ENCODE results near the gene GLRX5. TPM values are rescaled to one million over a fixed set of nuclear protein-coding genes. Genes with fewer than 3 reads are reported as not detected.

Gene GLRX5
- total and polyA plus RNA-seq, 2 donors from 2014 or later = 46.7 to 124 TPM

GRCh38 chr14:95520346-95520745 is 14.5 kb upstream of the GLRX5 start:
- peak overlapping the region in 1 of 2 donors; percentile 51 for H3K27ac ChIP-seq (ENCODE audit: low read depth in 2 of 2, low read length in 2 of 2)
- intact Hi-C loops (cut with DNase I) = no loop called here
- FAIRE-seq = no peak

GRCh38 chr14:95521001-95521400 is 13.8 kb upstream of the GLRX5 start:
- H3K9me3 ChIP-seq (ENCODE audit: control insufficient read depth in 2 of 3, insufficient read depth in 1 of 3, low read length in 3 of 3) = no peaks in the 10 kb centered on the region
- peaks cover 3% of the 10 kb centered on the region for H3K27me3 ChIP-seq (ENCODE audit: control insufficient read depth, insufficient read depth, low read length)
- no peak overlapping the region for H3K27ac ChIP-seq (ENCODE audit: low read depth in 2 of 2, low read length in 2 of 2)
- no peak overlapping the region for H3K9ac ChIP-seq (ENCODE audit: low read length in 3 of 3)
- no peak for TF ChIP-seq CTCF (IDR thresholded peaks at IDR 0.05; ENCODE audit: borderline replicate concordance, extremely low read depth, insufficient read depth)
- no peaks in the 10 kb centered on the region for H3K36me3 ChIP-seq (ENCODE audit: control insufficient read depth in 2 of 3, insufficient read depth in 3 of 3, low read length in 3 of 3)
- H3K4me3 ChIP-seq (ENCODE audit: low read length in 3 of 3) = no peak overlapping the region
- intact Hi-C loops (cut with DNase I) = no loop called here
- FAIRE-seq (no peak), DNase-seq (peak in 1 of 5 donors; percentile 24)
- H3K4me1 ChIP-seq (ENCODE audit: control insufficient read depth in 2 of 3, insufficient read depth in 2 of 3, low read depth in 1 of 3, low read length in 3 of 3) = peaks cover 0 to 16% (median 13%) of the 10 kb centered on the region in 3 donors

More at GRCh38 chr14:95520346-95520745, 14.5 kb upstream of the GLRX5 start:
- peak in 1 of 5 donors; percentile 14 for DNase-seq
- Histone ChIP-seq H3K9me3 (ENCODE audit: control insufficient read depth in 2 of 3, insufficient read depth in 1 of 3, low read length in 3 of 3) (no peaks in the 10 kb centered on the region), H3K4me1 (ENCODE audit: control insufficient read depth in 2 of 3, insufficient read depth in 2 of 3, low read depth in 1 of 3, low read length in 3 of 3) (peaks cover 0 to 20% (median 10%) of the 10 kb centered on the region in 3 donors), H3K36me3 (ENCODE audit: control insufficient read depth in 2 of 3, insufficient read depth in 3 of 3, low read length in 3 of 3) (no peaks in the 10 kb centered on the region), H3K4me3 (ENCODE audit: low read length in 3 of 3) (no peak overlapping the region), H3K9ac (ENCODE audit: low read length in 3 of 3) (no peak overlapping the region), H3K27me3 (ENCODE audit: control insufficient read depth, insufficient read depth, low read length) (peaks cover 3% of the 10 kb centered on the region)
- TF ChIP-seq CTCF (IDR thresholded peaks at IDR 0.05; ENCODE audit: borderline replicate concordance, extremely low read depth, insufficient read depth) = no peak

- Histone ChIP-seq H3K4me3 (ENCODE audit: low read length in 3 of 3) (no peak overlapping the region), H3K9ac (ENCODE audit: low read length in 3 of 3) (no peak overlapping the region), H3K9me3 (ENCODE audit: control insufficient read depth in 2 of 3, insufficient read depth in 1 of 3, low read length in 3 of 3) (no peaks in the 10 kb centered on the region), H3K27me3 (ENCODE audit: control insufficient read depth, insufficient read depth, low read length) (peaks cover 3% of the 10 kb centered on the region), H3K27ac (ENCODE audit: low read depth in 2 of 2, low read length in 2 of 2) (no peak overlapping the region), H3K4me1 (ENCODE audit: control insufficient read depth in 2 of 3, insufficient read depth in 2 of 3, low read depth in 1 of 3, low read length in 3 of 3) (peaks cover 0 to 20% (median 17%) of the 10 kb centered on the region in 3 donors), H3K36me3 (ENCODE audit: control insufficient read depth in 2 of 3, insufficient read depth in 3 of 3, low read length in 3 of 3) (no peaks in the 10 kb centered on the region)
- intact Hi-C loops (cut with DNase I) = no loop called here
- TF ChIP-seq CTCF (IDR thresholded peaks at IDR 0.05; ENCODE audit: borderline replicate concordance, extremely low read depth, insufficient read depth) = no peak
- FAIRE-seq (no peak), DNase-seq (peak in 1 of 5 donors; percentile 7)
These were observed 12.7 kb upstream of the GLRX5 start for GRCh38 chr14:95522116-95522515.

GRCh38 chr14:95522556-95522955 is 12.3 kb upstream of the GLRX5 start:
- Histone ChIP-seq H3K27ac (ENCODE audit: low read depth in 2 of 2, low read length in 2 of 2) (no peak overlapping the region), H3K27me3 (ENCODE audit: control insufficient read depth, insufficient read depth, low read length) (peaks cover under 1% of the 10 kb centered on the region), H3K4me1 (ENCODE audit: control insufficient read depth in 2 of 3, insufficient read depth in 2 of 3, low read depth in 1 of 3, low read length in 3 of 3) (peaks cover 0 to 17% (median 14%) of the 10 kb centered on the region in 3 donors), H3K9me3 (ENCODE audit: control insufficient read depth in 2 of 3, insufficient read depth in 1 of 3, low read length in 3 of 3) (no peaks in the 10 kb centered on the region), H3K36me3 (ENCODE audit: control insufficient read depth in 2 of 3, insufficient read depth in 3 of 3, low read length in 3 of 3) (no peaks in the 10 kb centered on the region), H3K4me3 (ENCODE audit: low read length in 3 of 3) (no peak overlapping the region), H3K9ac (ENCODE audit: low read length in 3 of 3) (no peak overlapping the region)
- no peak for TF ChIP-seq CTCF (IDR thresholded peaks at IDR 0.05; ENCODE audit: borderline replicate concordance, extremely low read depth, insufficient read depth)
- FAIRE-seq (no peak), DNase-seq (no peak)
- intact Hi-C loops (cut with DNase I) = no loop called here

Measured in kidney (tissue), 14 donors.